ENCODE data around the gene NXN.

GRCh38 chr17:887551-888209 is 91.9 kb downstream of the NXN start:
- no peak for TF ChIP-seq CTCF (IDR thresholded peaks at IDR 0.05)
- no peak for TF ChIP-seq POLR2A (IDR thresholded peaks at IDR 0.05)
